ENCODE measurements around the gene CHRNA4. TPM values are rescaled to one million over a fixed set of nuclear protein-coding genes. Genes with fewer than 3 reads are reported as not detected.

The CHRNA4 gene
- total RNA-seq, 2 experiments from 2014 or later: not detected

GRCh38 chr20:63330084-63330760, 30.9 kb downstream of the CHRNA4 start:
- H3K27ac Mint-ChIP-seq: no peak overlapping the region
- peaks cover 11% of the 10 kb centered on the region for H3K27me3 Mint-ChIP-seq
- H3K9me3 Mint-ChIP-seq: peaks cover 8% of the 10 kb centered on the region
- no peak for DNase-seq
- H3K4me3 Mint-ChIP-seq: no peak overlapping the region
- ATAC-seq: no peak
- no peaks in the 10 kb centered on the region for H3K4me1 Mint-ChIP-seq (ENCODE audit: low read depth)
- H3K36me3 Mint-ChIP-seq (ENCODE audit: low read depth): no peaks in the 10 kb centered on the region
- ChIA-PET POLR2A (no interaction called here), CTCF (no interaction called here)
- no peak for TF ChIP-seq CTCF (IDR thresholded peaks at IDR 0.05)
- intact Hi-C loops (cut with micrococcal nuclease): no loop called here

GRCh38 chr20:63329331-63330083, 31.6 kb downstream of the CHRNA4 start:
- Mint-ChIP-seq H3K4me1 (ENCODE audit: low read depth) (no peaks in the 10 kb centered on the region), H3K27me3 (peaks cover 11% of the 10 kb centered on the region), H3K27ac (no peak overlapping the region), H3K4me3 (no peak overlapping the region), H3K36me3 (ENCODE audit: low read depth) (no peaks in the 10 kb centered on the region), H3K9me3 (peaks cover 8% of the 10 kb centered on the region)
- CTCF ChIA-PET: interaction anchor here (1.1 kb wide), 1 partner anchor 19 kb away, joined by 3 read pairs; no protein-coding TSS in a partner anchor
- DNase-seq (no peak), ATAC-seq (no peak)
- intact Hi-C loops (cut with micrococcal nuclease): no loop called here
- no peak for TF ChIP-seq CTCF (IDR thresholded peaks at IDR 0.05)
- POLR2A ChIA-PET: no interaction called here

DNA sequence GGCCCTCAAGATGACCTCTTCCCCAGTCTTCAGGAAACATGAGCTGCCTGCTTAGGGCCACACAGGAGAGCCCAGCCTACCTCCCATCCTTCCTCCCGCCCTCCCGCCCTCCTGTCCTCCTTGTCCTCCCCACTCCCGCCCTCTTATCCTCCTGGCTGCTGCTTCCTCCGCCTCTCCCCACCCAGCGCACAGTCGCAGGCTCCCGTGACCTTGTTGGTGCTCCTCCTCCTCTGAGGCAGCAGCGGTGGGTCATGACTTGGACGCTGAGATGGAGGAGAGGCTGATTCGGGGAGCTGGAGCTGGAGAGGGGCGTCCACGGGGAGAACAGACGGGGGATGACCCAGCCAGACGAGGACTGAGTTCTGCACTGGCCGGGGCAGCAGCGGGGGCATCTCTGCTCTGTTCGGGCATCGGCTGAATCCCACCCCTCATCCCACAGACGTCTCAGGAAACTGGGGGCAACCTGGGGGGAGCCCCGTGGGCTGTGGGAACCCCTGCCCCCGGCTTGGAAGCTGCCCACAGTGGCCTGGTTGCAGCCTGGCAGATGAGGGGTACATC, 32.4 kb downstream of the CHRNA4 start:
- no peak overlapping the region for H3K4me3 Mint-ChIP-seq
- H3K27ac Mint-ChIP-seq: no peak overlapping the region
- no peak for TF ChIP-seq CTCF (IDR thresholded peaks at IDR 0.05)
- POLR2A ChIA-PET: no interaction called here
- CTCF ChIA-PET: interaction anchor here (1.1 kb wide), 1 partner anchor 18 kb away, joined by 3 read pairs; no protein-coding TSS in a partner anchor
- no peak for DNase-seq
- ATAC-seq: no peak
- H3K36me3 Mint-ChIP-seq (ENCODE audit: low read depth): no peaks in the 10 kb centered on the region
- H3K27me3 Mint-ChIP-seq: peaks cover 9% of the 10 kb centered on the region
- no peaks in the 10 kb centered on the region for H3K4me1 Mint-ChIP-seq (ENCODE audit: low read depth)
- intact Hi-C loops (cut with micrococcal nuclease): no loop called here
- H3K9me3 Mint-ChIP-seq: peaks cover 8% of the 10 kb centered on the region

GRCh38 chr20:63328026-63328700, 33.0 kb downstream of the CHRNA4 start:
- Mint-ChIP-seq H3K9me3 (peaks cover 8% of the 10 kb centered on the region), H3K27me3 (peaks cover 4% of the 10 kb centered on the region), H3K4me1 (ENCODE audit: low read depth) (no peaks in the 10 kb centered on the region), H3K27ac (no peak overlapping the region), H3K4me3 (no peak overlapping the region), H3K36me3 (ENCODE audit: low read depth) (no peaks in the 10 kb centered on the region)
- TF ChIP-seq CTCF (IDR thresholded peaks at IDR 0.05): no peak
- ATAC-seq (no peak), DNase-seq (no peak)
- POLR2A ChIA-PET: no interaction called here
- CTCF ChIA-PET: interaction anchor here (1.1 kb wide), 1 partner anchor 18 kb away, joined by 3 read pairs; no protein-coding TSS in a partner anchor
- intact Hi-C loops (cut with micrococcal nuclease): no loop called here
